Vagina (tissue), 2 donors: ENCODE measurements around the gene HERC4.

Experiments
- CTCF ChIP-seq, 3 experiments: fragments of 450-650 bp in 2 of 3; fragments of 200-600 bp in 1 of 3; sonication (generic) in 1 of 3; IDR thresholded peaks; one replicate each; pipeline ENCODE4 v1.5.1; 2017 to 2019; ENCODE audit warnings: antibody characterized with exemption in 3 of 3, mild to moderate bottlenecking in 2 of 3, moderate library complexity in 2 of 3
- POLR2A ChIP-seq, 2 donors: fragments of 450-650 bp; IDR thresholded peaks; one replicate each; pipeline ENCODE4 v1.6.1; 2017; ENCODE audit warnings: antibody characterized with exemption in 2 of 2, mild to moderate bottlenecking in 2 of 2, moderate library complexity in 2 of 2
- POLR2AphosphoS5 ChIP-seq, 2 donors: sonication (generic); formaldehyde crosslinking; IDR thresholded peaks; one replicate each; pipeline ENCODE4 v1.9.0; 2017; ENCODE audit warnings: antibody characterized with exemption in 2 of 2, mild to moderate bottlenecking in 2 of 2, low read depth in 1 of 2; ENCODE audit not compliant: insufficient read depth in 1 of 2

- TF ChIP-seq CTCF (IDR thresholded peaks at IDR 0.05) (no peak), POLR2A (IDR thresholded peaks at IDR 0.05) (peak in 1 of 2 donors; percentile 70), POLR2AphosphoS5 (IDR thresholded peaks at IDR 0.05; ENCODE audit: insufficient read depth in 1 of 2, low read depth in 1 of 2) (peak; percentile 36 to 96)
These were observed at the start of gene HERC4 for GRCh38 chr10:68074775-68075549.
